Osteocyte (in vitro differentiated cells): ENCODE data around the gene ZMAT5. TPM values are rescaled to one million over a fixed set of nuclear protein-coding genes. Genes with fewer than 3 reads are reported as not detected.

Experiments used
- DNase-seq: peaks from one replicate; pipeline ENCODE4 v3.0.0; 2021; ENCODE audit warnings: mixed read lengths; ENCODE audit not compliant: unreplicated experiment; ENCODE audit errors: extremely low spot score
- H3K27ac Mint-ChIP-seq: one replicate; pipeline ENCODE4 v1.8.0; 2021; ENCODE audit warnings: mild to moderate bottlenecking, mixed read lengths; ENCODE audit not compliant: unreplicated experiment
- H3K27me3 Mint-ChIP-seq: one replicate; pipeline ENCODE4 v1.8.0; 2021; ENCODE audit warnings: mixed read lengths; ENCODE audit not compliant: unreplicated experiment
- H3K36me3 Mint-ChIP-seq: one replicate; pipeline ENCODE4 v1.8.0; 2021; ENCODE audit warnings: mixed read lengths; ENCODE audit not compliant: unreplicated experiment
- H3K4me1 Mint-ChIP-seq: one replicate; pipeline ENCODE4 v1.8.0; 2021; ENCODE audit warnings: mixed read lengths; ENCODE audit not compliant: unreplicated experiment
- H3K4me3 Mint-ChIP-seq: one replicate; pipeline ENCODE4 v1.8.0; 2021; ENCODE audit warnings: mild to moderate bottlenecking, moderate library complexity, mixed read lengths; ENCODE audit not compliant: unreplicated experiment
- H3K9me3 Mint-ChIP-seq: one replicate; pipeline ENCODE4 v1.8.0; 2021; ENCODE audit warnings: mixed read lengths; ENCODE audit not compliant: unreplicated experiment
- total RNA-seq: library from RNA; stranded (reverse); gene quantifications from 2 replicates; pipeline ENCODE4 v1.2.1, GENCODE V29; 2021
- TF ChIP-seq, protein P1 (sequence below): fragments of 200-600 bp; sonication (generic); IDR thresholded peaks from 2 replicates; pipeline ENCODE4 v1.5.0; 2021; ENCODE audit warnings: antibody characterized with exemption, mild to moderate bottlenecking, moderate library complexity

Gene ZMAT5
- total RNA-seq, 1 donor from 2014 or later = 25.0 TPM

DNA sequence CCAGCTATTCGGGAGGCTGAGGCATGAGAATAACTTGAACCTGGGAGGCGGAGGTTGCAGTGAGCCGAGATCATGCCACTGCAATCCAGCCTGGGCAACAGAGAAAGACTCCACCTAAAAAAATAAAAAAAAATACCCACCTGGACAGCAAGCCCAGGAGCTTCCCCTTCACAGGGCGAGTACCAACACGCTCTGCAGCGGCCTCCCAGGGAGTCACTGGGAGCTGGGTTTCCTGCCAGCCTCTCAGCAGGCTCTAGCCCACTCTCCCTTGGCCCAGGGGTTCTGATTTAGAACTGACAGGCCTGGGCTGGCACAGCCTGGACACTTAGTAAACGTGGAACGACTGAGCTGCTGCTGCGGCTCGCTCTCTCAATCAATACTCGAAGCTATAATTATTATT is 49.0 kb downstream of the ZMAT5 start:
- TF ChIP-seq, protein P1, sequence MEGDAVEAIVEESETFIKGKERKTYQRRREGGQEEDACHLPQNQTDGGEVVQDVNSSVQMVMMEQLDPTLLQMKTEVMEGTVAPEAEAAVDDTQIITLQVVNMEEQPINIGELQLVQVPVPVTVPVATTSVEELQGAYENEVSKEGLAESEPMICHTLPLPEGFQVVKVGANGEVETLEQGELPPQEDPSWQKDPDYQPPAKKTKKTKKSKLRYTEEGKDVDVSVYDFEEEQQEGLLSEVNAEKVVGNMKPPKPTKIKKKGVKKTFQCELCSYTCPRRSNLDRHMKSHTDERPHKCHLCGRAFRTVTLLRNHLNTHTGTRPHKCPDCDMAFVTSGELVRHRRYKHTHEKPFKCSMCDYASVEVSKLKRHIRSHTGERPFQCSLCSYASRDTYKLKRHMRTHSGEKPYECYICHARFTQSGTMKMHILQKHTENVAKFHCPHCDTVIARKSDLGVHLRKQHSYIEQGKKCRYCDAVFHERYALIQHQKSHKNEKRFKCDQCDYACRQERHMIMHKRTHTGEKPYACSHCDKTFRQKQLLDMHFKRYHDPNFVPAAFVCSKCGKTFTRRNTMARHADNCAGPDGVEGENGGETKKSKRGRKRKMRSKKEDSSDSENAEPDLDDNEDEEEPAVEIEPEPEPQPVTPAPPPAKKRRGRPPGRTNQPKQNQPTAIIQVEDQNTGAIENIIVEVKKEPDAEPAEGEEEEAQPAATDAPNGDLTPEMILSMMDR = no peak
- Mint-ChIP-seq H3K27ac (no peak overlapping the region), H3K36me3 (no peaks in the 10 kb centered on the region), H3K4me3 (no peak overlapping the region), H3K9me3 (peaks cover 3% of the 10 kb centered on the region), H3K27me3 (peaks cover 49% of the 10 kb centered on the region), H3K4me1 (no peaks in the 10 kb centered on the region)
- no peak for DNase-seq

DNA sequence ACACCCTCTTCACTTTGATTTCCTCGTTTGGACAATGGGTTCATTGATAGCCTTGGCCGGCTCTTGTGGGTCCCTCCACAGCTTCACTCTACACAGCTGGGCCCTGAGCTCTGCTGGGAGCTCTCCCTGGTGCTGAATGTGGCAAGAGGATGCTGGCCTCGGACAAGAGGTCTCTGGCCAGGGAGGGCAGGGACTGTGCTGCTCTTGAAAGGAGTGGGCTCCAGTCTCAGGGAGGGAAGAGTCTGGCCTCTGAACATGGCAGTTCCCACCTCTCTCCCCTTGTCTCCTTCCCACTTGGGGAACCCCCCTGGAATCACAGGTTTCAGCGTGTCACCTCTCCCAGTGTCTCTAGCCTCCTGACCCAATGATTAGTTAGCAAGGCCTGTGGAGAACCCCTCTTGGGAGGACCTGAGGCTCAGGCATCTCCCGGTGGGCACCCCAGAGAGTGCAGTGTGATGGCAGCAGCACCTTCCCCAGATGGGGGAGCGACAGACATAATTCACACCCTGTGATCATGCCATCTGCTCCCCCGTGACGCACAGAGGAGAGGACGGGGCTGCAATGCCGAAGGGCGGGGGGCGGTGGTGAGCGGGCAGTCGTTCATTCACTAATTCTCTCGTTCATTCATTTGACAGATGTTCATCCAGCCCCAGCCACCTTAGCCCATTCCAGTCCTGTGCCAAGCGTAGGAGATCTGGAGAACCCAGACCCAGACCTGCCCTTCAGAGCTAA is 49.8 kb downstream of the ZMAT5 start:
- TF ChIP-seq, protein P1 = no peak
- peak; percentile 90 for DNase-seq
- Mint-ChIP-seq H3K27me3 (peaks cover 55% of the 10 kb centered on the region), H3K4me1 (no peaks in the 10 kb centered on the region), H3K4me3 (no peak overlapping the region), H3K27ac (no peak overlapping the region), H3K9me3 (peaks cover 3% of the 10 kb centered on the region), H3K36me3 (no peaks in the 10 kb centered on the region)

DNA sequence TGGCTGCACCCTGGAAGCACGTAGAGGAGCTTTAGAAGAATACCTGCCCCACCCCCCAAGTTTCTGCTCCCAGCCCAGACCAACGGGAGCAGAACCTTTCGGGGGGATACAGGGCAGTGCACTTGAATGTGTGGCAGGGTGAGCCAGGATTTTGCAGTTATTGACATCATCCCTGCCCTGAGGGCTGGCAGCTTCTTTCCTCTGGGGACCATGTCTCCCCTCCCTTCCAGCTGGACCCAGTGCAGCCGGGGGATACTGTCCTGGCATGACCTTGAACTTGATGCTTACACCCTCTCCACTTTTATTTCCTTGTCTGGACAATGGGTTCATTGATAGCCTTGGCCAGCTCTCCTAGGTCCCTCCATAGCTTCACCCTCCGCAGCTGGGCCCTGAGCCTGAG is 51.1 kb downstream of the ZMAT5 start:
- H3K36me3 Mint-ChIP-seq = no peaks in the 10 kb centered on the region
- no peaks in the 10 kb centered on the region for H3K4me1 Mint-ChIP-seq
- H3K27me3 Mint-ChIP-seq = peaks cover 53% of the 10 kb centered on the region
- peaks cover 3% of the 10 kb centered on the region for H3K9me3 Mint-ChIP-seq
- no peak overlapping the region for H3K27ac Mint-ChIP-seq
- H3K4me3 Mint-ChIP-seq = no peak overlapping the region
- no peak for DNase-seq
- TF ChIP-seq, protein P1 = no peak

DNA sequence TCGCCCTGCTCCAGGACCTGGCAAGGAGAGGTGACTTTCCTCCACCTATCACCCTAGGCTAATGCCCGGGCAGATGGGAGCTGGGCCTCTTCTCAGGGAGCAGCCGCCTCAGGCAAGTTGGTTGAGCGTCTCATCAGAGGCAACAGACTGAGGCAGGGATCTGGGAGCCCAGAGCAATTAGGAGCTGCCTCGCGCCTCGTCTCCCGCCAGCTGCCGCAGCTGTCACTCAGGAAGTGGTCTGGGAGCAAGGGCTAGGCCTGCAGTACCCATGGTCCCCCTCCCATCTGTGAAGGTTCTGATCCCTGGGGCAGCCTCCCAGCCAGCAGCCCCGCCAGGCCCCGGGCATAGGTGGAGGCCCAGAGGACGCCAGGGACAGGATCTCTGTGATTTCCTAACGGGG is 51.6 kb downstream of the ZMAT5 start:
- H3K27ac Mint-ChIP-seq = no peak overlapping the region
- H3K27me3 Mint-ChIP-seq = peaks cover 53% of the 10 kb centered on the region
- DNase-seq = no peak
- H3K9me3 Mint-ChIP-seq = peaks cover 3% of the 10 kb centered on the region
- no peaks in the 10 kb centered on the region for H3K36me3 Mint-ChIP-seq
- no peaks in the 10 kb centered on the region for H3K4me1 Mint-ChIP-seq
- H3K4me3 Mint-ChIP-seq = no peak overlapping the region
- TF ChIP-seq, protein P1 = no peak

DNA sequence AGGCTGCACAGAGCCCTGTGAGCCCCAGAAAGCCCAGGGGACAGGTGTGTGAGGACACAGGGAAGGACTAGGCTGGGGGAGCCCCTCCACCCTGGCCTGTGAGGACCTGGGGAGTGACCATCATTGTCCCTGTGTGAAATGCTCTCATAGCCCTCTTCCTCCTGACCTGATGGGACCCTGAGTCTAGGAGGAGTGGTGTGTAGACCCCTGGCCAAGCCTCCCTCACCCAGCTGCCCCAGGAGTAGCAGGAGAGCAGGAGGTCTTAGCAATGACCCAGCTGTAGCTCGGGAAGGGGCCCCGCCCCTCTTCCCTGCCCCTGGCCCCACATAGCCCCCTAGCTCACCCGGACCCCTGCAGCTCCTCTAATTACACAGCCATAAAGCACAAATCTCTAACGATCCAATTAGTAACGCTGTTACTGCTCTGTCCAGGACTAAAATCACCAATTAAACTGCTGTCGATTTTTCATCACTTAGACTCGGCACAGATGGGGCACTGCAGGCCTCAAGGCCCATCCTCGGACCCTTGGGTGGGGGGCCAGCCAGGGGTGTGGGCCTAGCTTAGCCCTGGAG is 53.6 kb downstream of the ZMAT5 start:
- peaks cover 39% of the 10 kb centered on the region for H3K27me3 Mint-ChIP-seq
- H3K9me3 Mint-ChIP-seq = peaks cover 3% of the 10 kb centered on the region
- DNase-seq = no peak
- H3K4me1 Mint-ChIP-seq = no peaks in the 10 kb centered on the region
- H3K36me3 Mint-ChIP-seq = no peaks in the 10 kb centered on the region
- no peak overlapping the region for H3K27ac Mint-ChIP-seq
- H3K4me3 Mint-ChIP-seq = no peak overlapping the region
- TF ChIP-seq, protein P1 = no peak
